H9 (cell line): ENCODE results near the gene ATF2. TPM values are rescaled to one million over a fixed set of nuclear protein-coding genes. Genes with fewer than 3 reads are reported as not detected.

ENCODE experiments used
- DNase-seq: peaks from one replicate; pipeline ENCODE4 v3.0.0-alpha.2; 2017
- H2AFZ ChIP-seq: one replicate; pipeline ENCODE4 v1.6.1; 2013; ENCODE audit warnings: mild to moderate bottlenecking, low read length, control low read depth, moderate library complexity
- H2AK5ac ChIP-seq: 2 replicates; pipeline ENCODE4 v1.6.1; 2013; ENCODE audit warnings: low read length, control low read depth, mixed read lengths; ENCODE audit not compliant: insufficient read length
- H2BK120ac ChIP-seq: one replicate; pipeline ENCODE4 v1.6.1; 2013; ENCODE audit warnings: low read depth, mild to moderate bottlenecking, low read length, control low read depth, inconsistent platforms; ENCODE audit not compliant: poor library complexity, severe bottlenecking
- H2BK12ac ChIP-seq: 2 replicates; pipeline ENCODE4 v1.6.1; 2013; ENCODE audit warnings: low read length, control low read depth, mixed read lengths, low read depth; ENCODE audit not compliant: insufficient read length
- H2BK15ac ChIP-seq: 2 replicates; pipeline ENCODE4 v1.6.1; 2013; ENCODE audit warnings: low read depth, low read length, control low read depth
- H2BK20ac ChIP-seq: one replicate; pipeline ENCODE4 v1.6.1; 2013; ENCODE audit warnings: low read depth, mild to moderate bottlenecking, low read length, control low read depth, inconsistent platforms; ENCODE audit not compliant: poor library complexity, severe bottlenecking
- H2BK5ac ChIP-seq: 2 replicates; pipeline ENCODE4 v1.6.1; 2013; ENCODE audit warnings: low read length, control low read depth, mixed read lengths; ENCODE audit not compliant: insufficient read length
- H3K14ac ChIP-seq: 2 replicates; pipeline ENCODE4 v1.6.1; 2013; ENCODE audit warnings: low read length, control low read depth; ENCODE audit not compliant: insufficient read depth
- H3K18ac ChIP-seq: 2 replicates; pipeline ENCODE4 v1.6.1; 2013; ENCODE audit warnings: low read depth, mild to moderate bottlenecking, mixed read lengths, low read length, control low read depth; ENCODE audit not compliant: insufficient read length
- H3K23ac ChIP-seq: 2 replicates; pipeline ENCODE4 v1.6.1; 2013; ENCODE audit warnings: low read length, control low read depth, mixed read lengths, low read depth; ENCODE audit not compliant: insufficient read length
- H3K23me2 ChIP-seq: 2 replicates; pipeline ENCODE4 v1.6.1; 2013; ENCODE audit warnings: low read depth, mild to moderate bottlenecking, mixed read lengths, low read length, control low read depth; ENCODE audit not compliant: insufficient read length, poor library complexity, severe bottlenecking
- H3K27ac ChIP-seq: 2 replicates; pipeline ENCODE4 v1.5.1; 2013; ENCODE audit warnings: low read length, control low read depth, mixed read lengths, low read depth; ENCODE audit not compliant: insufficient read length
- H3K27me3 ChIP-seq: 2 replicates; pipeline ENCODE4 v1.6.1; 2013; ENCODE audit warnings: low read length, control low read depth, inconsistent platforms; ENCODE audit not compliant: insufficient read depth
- H3K4ac ChIP-seq: 2 replicates; pipeline ENCODE4 v1.6.1; 2013; ENCODE audit warnings: low read depth, mild to moderate bottlenecking, control low read depth, inconsistent platforms, low read length, moderate library complexity
- H3K4me1 ChIP-seq: 2 replicates; pipeline ENCODE4 v1.6.1; 2013; ENCODE audit warnings: low read length, control low read depth, inconsistent platforms; ENCODE audit not compliant: insufficient read depth
- H3K4me2 ChIP-seq: 2 replicates; pipeline ENCODE4 v1.6.1; 2013; ENCODE audit warnings: low read length, control low read depth, mixed read lengths; ENCODE audit not compliant: insufficient read length, insufficient read depth
- H3K56ac ChIP-seq: 2 replicates; pipeline ENCODE4 v1.6.1; 2013; ENCODE audit warnings: low read depth, mild to moderate bottlenecking, mixed read lengths, low read length, control low read depth; ENCODE audit not compliant: insufficient read length
- H3K79me1 ChIP-seq: 2 replicates; pipeline ENCODE4 v1.6.1; 2013; ENCODE audit warnings: low read depth, mild to moderate bottlenecking, moderate library complexity, low read length, control low read depth, inconsistent platforms; ENCODE audit not compliant: insufficient read depth, poor library complexity, severe bottlenecking
- H3K79me2 ChIP-seq: 2 replicates; pipeline ENCODE4 v1.6.1; 2013; ENCODE audit warnings: low read length, control low read depth, inconsistent platforms; ENCODE audit not compliant: insufficient read depth
- H3K9ac ChIP-seq: 2 replicates; pipeline ENCODE4 v1.6.1; 2013; ENCODE audit warnings: low read length, control low read depth, mixed read lengths; ENCODE audit not compliant: insufficient read length; ENCODE audit errors: extremely low read depth
- H3K9me3 ChIP-seq: one replicate; pipeline ENCODE4 v1.6.1; 2013; ENCODE audit warnings: low read depth, low read length, inconsistent platforms; ENCODE audit not compliant: control insufficient read depth
- H3T11ph ChIP-seq: one replicate; pipeline ENCODE4 v1.6.1; 2013; ENCODE audit warnings: mild to moderate bottlenecking, low read length, control low read depth, inconsistent platforms
- H4K20me1 ChIP-seq: one replicate; pipeline ENCODE4 v1.6.1; 2013; ENCODE audit not compliant: control insufficient read depth, insufficient read length, insufficient read depth
- H4K5ac ChIP-seq: 2 replicates; pipeline ENCODE4 v1.6.1; 2013; ENCODE audit warnings: low read depth, mild to moderate bottlenecking, mixed read lengths, low read length, control low read depth; ENCODE audit not compliant: insufficient read length
- H4K8ac ChIP-seq: replicated peaks from 2 replicates; pipeline ENCODE4 v1.6.1; 2013; ENCODE audit warnings: low read length, control low read depth, mixed read lengths, low read depth; ENCODE audit not compliant: insufficient read length
- H4K91ac ChIP-seq: 2 replicates; pipeline ENCODE4 v1.6.1; 2013; ENCODE audit warnings: low read depth, mild to moderate bottlenecking, moderate library complexity, mixed read lengths, low read length, control low read depth; ENCODE audit not compliant: insufficient read length
- H3K27ac Mint-ChIP-seq, 3 experiments: 2 replicates in 2 of 3; 3 replicates in 1 of 3; pipeline ENCODE4 v1.8.0; 2020 to 2021; ENCODE audit warnings: mixed read lengths in 3 of 3, mild to moderate bottlenecking in 1 of 3, moderate library complexity in 1 of 3
- H3K27me3 Mint-ChIP-seq: 2 replicates; pipeline ENCODE4 v1.8.0; 2021; ENCODE audit warnings: low read depth, mild to moderate bottlenecking, moderate library complexity, mixed read lengths
- H3K36me3 Mint-ChIP-seq, 3 experiments: 2 replicates in 2 of 3; 3 replicates in 1 of 3; pipeline ENCODE4 v1.8.0; 2020 to 2021; ENCODE audit warnings: low read depth in 3 of 3, mixed read lengths in 3 of 3; ENCODE audit not compliant: insufficient read depth in 1 of 3
- H3K4me1 Mint-ChIP-seq, 2 experiments: 2 replicates each; pipeline ENCODE4 v1.8.0; 2020; ENCODE audit warnings: mixed read lengths in 2 of 2
- H3K4me3 Mint-ChIP-seq, 2 experiments: 2 replicates in 1 of 2; 3 replicates in 1 of 2; pipeline ENCODE4 v1.8.0; 2020 to 2021; ENCODE audit warnings: mild to moderate bottlenecking in 2 of 2, mixed read lengths in 2 of 2, moderate library complexity in 1 of 2
- H3K9me3 Mint-ChIP-seq, 2 experiments: 2 replicates in 1 of 2; 3 replicates in 1 of 2; pipeline ENCODE4 v1.8.0; 2020; ENCODE audit warnings: mild to moderate bottlenecking in 2 of 2, mixed read lengths in 2 of 2, moderate library complexity in 1 of 2
- CTCF ChIP-seq: fragments of 200-600 bp; sonication (generic); conservative IDR thresholded peaks from 3 replicates; pipeline ENCODE4 v1.8.0; 2021; ENCODE audit warnings: antibody characterized with exemption, mild to moderate bottlenecking
- WGBS: extraction: QIAGEN DNeasy Blood & Tissue Kit; methylation state at CpG from one replicate; pipeline ENCODE4 v1.1.7; 2013; ENCODE audit warnings: missing lambda C conversion rate, low lambda C conversion rate, mixed read lengths; ENCODE audit not compliant: insufficient read length; ENCODE audit errors: extremely low coverage; 5-methylcytosine and 5-hydroxymethylcytosine counted together
- total RNA-seq: library from RNA; stranded (reverse); gene quantifications from 2 replicates; pipeline ENCODE4 v1.2.1, GENCODE V29; 2021

Gene ATF2
- total RNA-seq, 1 experiment from 2014 or later = 40.9 TPM

- H3K23ac ChIP-seq = no peak overlapping the region
- WGBS = no CpG with 5 or more reads among the region's 2 CpGs
- no peak overlapping the region for H3K18ac ChIP-seq
- H2BK120ac ChIP-seq = no peak overlapping the region
- H3K79me2 ChIP-seq = no peaks in the 10 kb centered on the region; the same call in 1 of the 2 replicates
- H3K27me3 ChIP-seq = no peaks in the 10 kb centered on the region
- no peak overlapping the region for H3K9ac ChIP-seq
- no peak overlapping the region for H4K8ac ChIP-seq
- no peak overlapping the region for H2BK15ac ChIP-seq
- Mint-ChIP-seq H3K27ac (no peak overlapping the region), H3K4me1 (peaks cover 24 to 25% of the 10 kb centered on the region in 2 experiments), H3K9me3 (no peaks in the 10 kb centered on the region), H3K4me3 (no peak overlapping the region), H3K36me3 (peaks cover 10 to 44% (median 36%) of the 10 kb centered on the region in 3 experiments), H3K27me3 (no peaks in the 10 kb centered on the region)
- H2AK5ac ChIP-seq = no peak overlapping the region
- H4K20me1 ChIP-seq = no peaks in the 10 kb centered on the region
- no peak overlapping the region for H3K27ac ChIP-seq
- H4K91ac ChIP-seq = no peak overlapping the region
- H3K23me2 ChIP-seq = no peaks in the 10 kb centered on the region
- no peak overlapping the region for H3K56ac ChIP-seq
- H4K5ac ChIP-seq = no peak overlapping the region
- no peak overlapping the region for H2BK20ac ChIP-seq
- peaks cover 2% of the 10 kb centered on the region; the same call in 1 of the 2 replicates for H3K4me1 ChIP-seq
- no peak overlapping the region for H3K4me2 ChIP-seq
- H2BK5ac ChIP-seq = no peak overlapping the region
- no peaks in the 10 kb centered on the region for H3K79me1 ChIP-seq
- H3T11ph ChIP-seq = no peak overlapping the region
- H3K4ac ChIP-seq = no peak overlapping the region
- no peak overlapping the region for H2BK12ac ChIP-seq
- no peak overlapping the region for H2AFZ ChIP-seq
- TF ChIP-seq CTCF = no peak
- H3K14ac ChIP-seq = no peak overlapping the region
- no peaks in the 10 kb centered on the region for H3K9me3 ChIP-seq
- DNase-seq = no peak
Measured at GRCh38 chr2:175135862-175136261, 32.1 kb downstream of the ATF2 start.
